Neuronal stem cell (in vitro differentiated cells): ENCODE data around the gene PRDM15.

Experiments used
- DNase-seq: peaks from one replicate; pipeline ENCODE4 v3.0.0-alpha.2; 2013; ENCODE audit warnings: low spot score
- H2AFZ ChIP-seq: one replicate; pipeline ENCODE4 v1.6.1; 2013; ENCODE audit warnings: mild to moderate bottlenecking, low read length, inconsistent platforms
- H2AK5ac ChIP-seq: 2 replicates; pipeline ENCODE4 v1.6.1; 2013; ENCODE audit warnings: low read depth, mild to moderate bottlenecking, inconsistent platforms, low read length, moderate library complexity, mixed read lengths
- H2BK120ac ChIP-seq: 2 replicates; pipeline ENCODE4 v1.6.1; 2013; ENCODE audit warnings: low read depth, mild to moderate bottlenecking, inconsistent platforms, low read length, moderate library complexity, mixed read lengths
- H2BK12ac ChIP-seq: one replicate; pipeline ENCODE4 v1.6.1; 2013; ENCODE audit warnings: low read length, inconsistent platforms
- H2BK15ac ChIP-seq: 2 replicates; pipeline ENCODE4 v1.6.1; 2013; ENCODE audit warnings: mild to moderate bottlenecking, low read length, inconsistent platforms, mixed read lengths
- H2BK5ac ChIP-seq: one replicate; pipeline ENCODE4 v1.6.1; 2013; ENCODE audit warnings: inconsistent platforms, mild to moderate bottlenecking, low read length, moderate library complexity
- H3K14ac ChIP-seq: one replicate; pipeline ENCODE4 v1.6.1; 2013; ENCODE audit warnings: low read length, inconsistent platforms
- H3K18ac ChIP-seq: 2 replicates; pipeline ENCODE4 v1.6.1; 2013; ENCODE audit warnings: low read length, inconsistent platforms
- H3K23ac ChIP-seq: 2 replicates; pipeline ENCODE4 v1.6.1; 2013; ENCODE audit warnings: low read depth, mild to moderate bottlenecking, mixed read lengths, low read length, inconsistent platforms; ENCODE audit not compliant: poor library complexity
- H3K27ac ChIP-seq: replicated peaks from 3 replicates; pipeline ENCODE4 v1.5.1; 2013; ENCODE audit warnings: low read length, inconsistent platforms
- H3K27me3 ChIP-seq, 3 experiments: 2 replicates each; pipeline ENCODE4 v1.6.1; 2013; ENCODE audit warnings: low read length in 3 of 3, mild to moderate bottlenecking in 2 of 3, inconsistent platforms in 1 of 3, low read depth in 1 of 3, mixed read lengths in 1 of 3, moderate library complexity in 1 of 3; ENCODE audit not compliant: control insufficient read depth in 3 of 3, insufficient read depth in 3 of 3
- H3K36me3 ChIP-seq, 2 donors: replicated peaks in 1 of 2; 2 replicates each; pipeline ENCODE4 v1.6.1; 2013; ENCODE audit warnings: low read length in 2 of 2; ENCODE audit not compliant: control insufficient read depth in 2 of 2, insufficient read depth in 2 of 2
- H3K4ac ChIP-seq: 2 replicates; pipeline ENCODE4 v1.6.1; 2013; ENCODE audit warnings: inconsistent platforms, mild to moderate bottlenecking, low read length, moderate library complexity
- H3K4me1 ChIP-seq, 2 donors: 1 replicate in 1 of 2; 2 replicates in 1 of 2; pipeline ENCODE4 v1.6.1; 2013; ENCODE audit warnings: low read length in 2 of 2, low read depth in 1 of 2; ENCODE audit not compliant: control insufficient read depth in 2 of 2, insufficient read depth in 1 of 2
- H3K4me2 ChIP-seq: one replicate; pipeline ENCODE4 v1.6.1; 2013; ENCODE audit warnings: mild to moderate bottlenecking, low read length, inconsistent platforms; ENCODE audit not compliant: insufficient read depth, poor library complexity, severe bottlenecking
- H3K4me3 ChIP-seq, 2 donors: 2 replicates each; pipeline ENCODE4 v1.5.1; 2013; ENCODE audit warnings: low read length in 2 of 2, mild to moderate bottlenecking in 2 of 2, inconsistent platforms in 1 of 2, moderate library complexity in 1 of 2
- H3K79me1 ChIP-seq: one replicate; pipeline ENCODE4 v1.6.1; 2013; ENCODE audit warnings: low read depth, mild to moderate bottlenecking, inconsistent platforms, low read length, moderate library complexity
- H3K9ac ChIP-seq: one replicate; pipeline ENCODE4 v1.6.1; 2013; ENCODE audit warnings: mild to moderate bottlenecking, low read depth, low read length, inconsistent platforms; ENCODE audit not compliant: poor library complexity
- H3K9me3 ChIP-seq, 2 donors: replicated peaks in 1 of 2; 2 replicates each; pipeline versions ENCODE3 to v1.6.1; 2013; ENCODE audit warnings: low read length in 2 of 2, mild to moderate bottlenecking in 2 of 2, inconsistent platforms in 1 of 2, low read depth in 1 of 2, mixed read lengths in 1 of 2, moderate library complexity in 1 of 2; ENCODE audit not compliant: control insufficient read depth in 2 of 2, insufficient read depth in 1 of 2
- H4K8ac ChIP-seq: one replicate; pipeline ENCODE4 v1.6.1; 2013; ENCODE audit warnings: low read depth, mild to moderate bottlenecking, inconsistent platforms, low read length, moderate library complexity
- H4K91ac ChIP-seq: one replicate; pipeline ENCODE4 v1.6.1; 2013; ENCODE audit warnings: low read length, low read depth, mild to moderate bottlenecking, inconsistent platforms; ENCODE audit not compliant: poor library complexity
- WGBS, 2 donors: extraction: QIAGEN DNeasy Blood & Tissue Kit; methylation state at CpG; one replicate each; pipeline ENCODE4 v1.1.7; 2013; ENCODE audit warnings: missing lambda C conversion rate in 2 of 2, mixed read lengths in 1 of 2; ENCODE audit not compliant: insufficient read length in 2 of 2, insufficient replicate concordance in 1 of 2; ENCODE audit errors: extremely low coverage in 2 of 2; 5-methylcytosine and 5-hydroxymethylcytosine counted together

The PRDM15 gene

GRCh38 chr21:41852151-41852928 lies 26.8 kb downstream of the PRDM15 start:
- Histone ChIP-seq H2BK120ac (no peak overlapping the region), H2BK5ac (no peak overlapping the region), H2AK5ac (no peak overlapping the region), H2AFZ (no peak overlapping the region), H3K9me3 (no peaks in the 10 kb centered on the region), H4K8ac (no peak overlapping the region), H3K36me3 (peaks cover 10 to 42% of the 10 kb centered on the region in 2 donors), H2BK12ac (no peak overlapping the region), H3K4ac (no peak overlapping the region), H3K79me1 (peaks cover 2% of the 10 kb centered on the region), H3K23ac (no peak overlapping the region), H4K91ac (no peak overlapping the region), H3K9ac (no peak overlapping the region), H2BK15ac (no peak overlapping the region), H3K18ac (no peak overlapping the region), H3K14ac (no peak overlapping the region), H3K4me3 (peak overlapping the region in 1 of 2 donors; percentile 5), H3K4me1 (no peaks in the 10 kb centered on the region), H3K27ac (no peak overlapping the region), H3K4me2 (no peak overlapping the region), H3K27me3 (no peaks in the 10 kb centered on the region)
- no peak for DNase-seq
- WGBS, 2 donors, result no CpG with 5 or more reads among the region's 21 CpGs

DNA sequence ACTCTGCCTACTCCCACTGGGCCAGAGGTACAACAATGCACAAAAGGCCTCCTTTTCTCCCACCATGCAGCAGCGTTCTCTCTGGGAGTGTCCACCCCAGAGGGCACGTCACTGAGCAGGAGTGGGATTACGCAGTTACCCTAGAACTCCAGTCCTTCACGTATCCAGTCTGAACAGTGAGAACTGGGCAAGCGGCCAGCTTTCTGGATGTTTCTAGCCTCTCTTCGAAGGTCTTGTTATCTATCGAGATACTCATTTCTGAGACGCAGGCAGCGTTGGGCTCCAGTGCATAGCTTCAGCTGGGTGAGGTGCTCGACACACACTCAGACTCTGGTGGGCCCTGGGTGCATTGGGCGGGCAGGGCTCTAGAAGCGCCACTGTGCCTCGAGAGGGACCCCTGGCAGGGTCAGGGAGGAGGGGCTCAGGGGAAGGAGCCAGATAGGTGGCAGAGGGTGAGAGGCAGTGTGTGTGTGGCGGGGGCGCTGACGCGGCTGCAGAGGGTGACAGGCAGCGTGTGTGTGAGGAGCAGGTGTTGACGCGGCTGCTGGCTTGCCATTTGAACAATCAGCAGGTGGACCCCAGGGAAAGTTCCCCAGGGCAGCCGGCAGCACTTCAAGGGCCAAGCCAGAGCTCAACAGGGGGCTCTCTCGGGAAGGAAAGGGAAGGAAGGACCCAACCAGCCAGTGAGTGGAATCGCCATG lies 27.9 kb downstream of the PRDM15 start:
- H3K4me2 ChIP-seq, result no peak overlapping the region
- no peak overlapping the region for H2BK5ac ChIP-seq
- no peak for DNase-seq
- H2AK5ac ChIP-seq, result peak overlapping the region; percentile 29
- peak overlapping the region; percentile 15 for H3K18ac ChIP-seq
- H3K79me1 ChIP-seq, result peaks cover 2% of the 10 kb centered on the region
- H4K91ac ChIP-seq, result no peak overlapping the region
- no peaks in the 10 kb centered on the region for H3K27me3 ChIP-seq
- no peak overlapping the region for H2BK120ac ChIP-seq
- no peak overlapping the region for H3K4ac ChIP-seq
- no peak overlapping the region for H2BK15ac ChIP-seq
- no CpG with 5 or more reads among the region's 23 CpGs for WGBS, 2 donors
- no peak overlapping the region for H2BK12ac ChIP-seq
- H2AFZ ChIP-seq, result no peak overlapping the region
- no peak overlapping the region for H3K27ac ChIP-seq
- no peaks in the 10 kb centered on the region for H3K9me3 ChIP-seq
- no peaks in the 10 kb centered on the region for H3K4me1 ChIP-seq
- no peak overlapping the region for H4K8ac ChIP-seq
- no peak overlapping the region for H3K14ac ChIP-seq
- no peak overlapping the region for H3K9ac ChIP-seq
- H3K36me3 ChIP-seq, result peaks cover 7 to 31% of the 10 kb centered on the region in 2 donors
- H3K4me3 ChIP-seq, result no peak overlapping the region
- H3K23ac ChIP-seq, result no peak overlapping the region

DNA sequence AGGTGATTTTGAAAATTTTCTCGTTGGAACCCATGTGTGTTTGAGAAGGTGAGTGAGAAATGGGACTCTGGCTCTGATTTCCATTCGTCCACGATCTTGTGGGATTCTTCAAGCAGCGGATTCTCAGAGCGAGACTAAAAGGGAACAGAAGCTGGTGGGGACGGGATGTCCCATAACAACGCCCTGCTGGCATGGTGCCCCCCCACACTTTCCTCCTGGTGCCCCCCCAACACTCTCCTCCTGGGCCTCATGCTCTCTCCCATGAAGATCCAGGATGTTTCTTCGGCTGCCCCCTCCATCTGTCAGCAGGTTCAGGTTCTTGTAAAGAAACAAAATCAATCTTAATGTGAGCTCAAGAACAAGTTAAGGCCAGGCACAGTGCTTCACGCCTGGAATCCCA lies 29.1 kb downstream of the PRDM15 start:
- H3K4ac ChIP-seq, result no peak overlapping the region
- H3K18ac ChIP-seq, result peak overlapping the region; percentile 21

DNA sequence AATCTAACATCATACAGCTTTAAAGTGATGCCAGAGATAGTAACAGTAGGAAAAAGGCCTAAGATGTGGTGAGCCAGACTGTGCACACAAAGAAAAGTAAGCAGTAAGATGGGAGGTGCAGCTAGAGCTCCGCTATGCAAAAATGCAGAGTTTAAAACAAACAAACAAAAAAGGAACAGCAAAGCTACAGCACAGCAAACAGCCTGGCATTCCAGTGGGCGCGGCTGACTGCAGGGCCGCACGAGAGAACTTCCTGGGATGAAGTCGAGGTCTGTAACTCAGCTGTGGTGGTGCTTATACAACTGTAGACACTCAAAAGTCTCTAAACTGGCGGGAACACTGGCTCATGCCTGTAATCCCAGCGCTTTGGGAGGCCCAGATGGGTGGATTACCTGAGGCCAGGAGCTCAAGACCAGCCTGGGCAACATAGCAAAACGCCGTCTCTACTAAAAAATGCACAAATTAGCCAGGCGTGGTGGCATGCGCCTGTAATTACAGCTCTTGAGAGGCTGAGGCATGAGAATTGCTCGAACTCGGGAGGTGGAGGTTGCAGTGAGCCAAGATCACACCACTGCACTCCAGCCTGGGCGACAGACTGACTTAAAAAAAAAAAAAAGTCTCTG lies 30.1 kb downstream of the PRDM15 start:
- Histone ChIP-seq H4K91ac (no peak overlapping the region), H3K4me1 (peaks cover 1 to 2% of the 10 kb centered on the region in 2 donors), H3K79me1 (no peaks in the 10 kb centered on the region), H3K27me3 (no peaks in the 10 kb centered on the region), H3K4me3 (no peak overlapping the region), H3K9ac (no peak overlapping the region), H2BK120ac (no peak overlapping the region), H3K27ac (no peak overlapping the region), H3K23ac (no peak overlapping the region), H3K18ac (no peak overlapping the region), H2AFZ (no peak overlapping the region), H2BK12ac (no peak overlapping the region), H3K4me2 (no peak overlapping the region), H4K8ac (no peak overlapping the region), H3K4ac (no peak overlapping the region), H2BK15ac (no peak overlapping the region), H2AK5ac (no peak overlapping the region), H2BK5ac (no peak overlapping the region), H3K9me3 (no peaks in the 10 kb centered on the region), H3K14ac (no peak overlapping the region), H3K36me3 (peaks cover 3 to 17% of the 10 kb centered on the region in 2 donors)
- WGBS, 2 donors, result no CpG with 5 or more reads among the region's 15 CpGs
- no peak for DNase-seq

More for the DNA sequence above, 29.1 kb downstream of the PRDM15 start:
- H3K4me2 ChIP-seq, result no peak overlapping the region
- no peaks in the 10 kb centered on the region for H3K9me3 ChIP-seq
- H3K27ac ChIP-seq, result no peak overlapping the region
- H2BK120ac ChIP-seq, result no peak overlapping the region
- no peaks in the 10 kb centered on the region for H3K79me1 ChIP-seq
- no peak overlapping the region for H3K14ac ChIP-seq
- H2AK5ac ChIP-seq, result no peak overlapping the region
- no peak overlapping the region for H2BK12ac ChIP-seq
- H3K27me3 ChIP-seq, result no peaks in the 10 kb centered on the region
- no peak for DNase-seq
- H2AFZ ChIP-seq, result no peak overlapping the region
- no peak overlapping the region for H4K91ac ChIP-seq
- H3K9ac ChIP-seq, result no peak overlapping the region
- no peak overlapping the region for H2BK15ac ChIP-seq
- H3K23ac ChIP-seq, result no peak overlapping the region
- no peak overlapping the region for H2BK5ac ChIP-seq
- H3K4me1 ChIP-seq, result peaks cover 0 to 2% of the 10 kb centered on the region in 2 donors
- H4K8ac ChIP-seq, result no peak overlapping the region
- no CpG with 5 or more reads among the region's 9 CpGs for WGBS, 2 donors
- H3K36me3 ChIP-seq, result peaks cover 9 to 27% of the 10 kb centered on the region in 2 donors
- H3K4me3 ChIP-seq, result no peak overlapping the region
